HS-27A (cell line): ENCODE data around the gene PLA2G1B.
"Not testable (repeated sequence)": the region's sequence is repeated elsewhere in the genome, so short reads cannot be mapped to it uniquely, and the experiment has no call there.

ENCODE experiments used
- DNase-seq: peaks from one replicate; pipeline ENCODE4 v3.0.0-alpha.2; 2012; ENCODE audit warnings: low read depth, missing footprints

The PLA2G1B gene

GRCh38 chr12:120358412-120359100 is 31.0 kb upstream of the PLA2G1B start:
- DNase-seq, result no peak

GRCh38 chr12:120357104-120357503 is 29.5 kb upstream of the PLA2G1B start:
- no peak for DNase-seq

GRCh38 chr12:120356567-120357030 is 29.0 kb upstream of the PLA2G1B start:
- peak; percentile 77 for DNase-seq

- DNase-seq, result no peak
Observed at GRCh38 chr12:120353556-120354317, 26.2 kb upstream of the PLA2G1B start.

- DNase-seq, result no peak
Observed at GRCh38 chr12:120353136-120353535, 25.6 kb upstream of the PLA2G1B start.

- DNase-seq, result peak; percentile 48
Observed at GRCh38 chr12:120352117-120352516, 24.5 kb upstream of the PLA2G1B start.

GRCh38 chr12:120350576-120351350 is 23.2 kb upstream of the PLA2G1B start:
- DNase-seq, result no peak

GRCh38 chr12:120347766-120348165 is 20.2 kb upstream of the PLA2G1B start:
- DNase-seq, result no peak

GRCh38 chr12:120346681-120347080 is 19.1 kb upstream of the PLA2G1B start:
- no peak for DNase-seq

- no peak for DNase-seq
Observed at GRCh38 chr12:120346031-120346430, 18.5 kb upstream of the PLA2G1B start.

GRCh38 chr12:120343692-120344091 is 16.1 kb upstream of the PLA2G1B start:
- no peak for DNase-seq

GRCh38 chr12:120343039-120343537 is 15.5 kb upstream of the PLA2G1B start:
- no peak for DNase-seq

- DNase-seq, result no peak
Observed at GRCh38 chr12:120342175-120343038, 14.8 kb upstream of the PLA2G1B start.

GRCh38 chr12:120339256-120339655 is 11.7 kb upstream of the PLA2G1B start:
- no peak for DNase-seq

GRCh38 chr12:120337730-120338129 is 10.2 kb upstream of the PLA2G1B start:
- DNase-seq, result no peak

- DNase-seq, result not testable (repeated sequence)
Observed at GRCh38 chr12:120336392-120336791, 8.8 kb upstream of the PLA2G1B start.

- DNase-seq, result not testable (repeated sequence)
Observed at GRCh38 chr12:120335447-120335846, 7.9 kb upstream of the PLA2G1B start.

GRCh38 chr12:120332523-120332922 is 4.9 kb upstream of the PLA2G1B start:
- DNase-seq, result no peak

- no peak for DNase-seq
Observed at GRCh38 chr12:120332041-120332440, 4.5 kb upstream of the PLA2G1B start.

- DNase-seq, result no peak
Observed at GRCh38 chr12:120331390-120331789, 3.8 kb upstream of the PLA2G1B start.

GRCh38 chr12:120328228-120328627 is 649 bp upstream of the PLA2G1B start:
- no peak for DNase-seq
